Adrenal gland (tissue), 12 donors: Measurements from ENCODE around the gene KCNQ4. TPM values are rescaled to one million over a fixed set of nuclear protein-coding genes. Genes with fewer than 3 reads are reported as not detected.

Experiments used
- DNase-seq, 7 donors: peaks; one replicate each; pipeline ENCODE4 v3.0.0-alpha.2; 2019 to 2020
- H3K27ac ChIP-seq, 5 donors: fragments of 200-600 bp; sonication (generic) in 4 of 5; 1 replicate in 3 of 5; 2 replicates in 2 of 5; pipeline versions ENCODE4 v1.5.1 to v1.8.0; 2016 to 2020; ENCODE audit warnings: mild to moderate bottlenecking in 1 of 5
- H3K27me3 ChIP-seq: fragments of 200-600 bp; 2 replicates; pipeline ENCODE4 v1.8.0; 2021
- H3K36me3 ChIP-seq, 2 donors: fragments of 200-600 bp; replicated peaks in 1 of 2; 1 replicate in 1 of 2; 2 replicates in 1 of 2; pipeline versions ENCODE4 v1.5.1 to v1.8.0; 2018 to 2022
- H3K4me1 ChIP-seq, 2 donors: fragments of 200-600 bp; replicated peaks in 1 of 2; 1 replicate in 1 of 2; 2 replicates in 1 of 2; pipeline versions ENCODE4 v1.5.1 to v1.8.0; 2018 to 2021
- H3K4me3 ChIP-seq, 4 donors: fragments of 200-600 bp; sonication (generic) in 3 of 4; one replicate each; pipeline ENCODE4 v1.5.1; 2016 to 2018
- H3K9me3 ChIP-seq, 3 donors: fragments of 200-600 bp; sonication (generic) in 1 of 3; replicated peaks in 1 of 3; 1 replicate in 2 of 3; 2 replicates in 1 of 3; pipeline versions ENCODE4 v1.5.1 to v1.8.0; 2016 to 2021
- POLR2A ChIP-seq, 2 donors: fragments of 450-650 bp; IDR thresholded peaks; one replicate each; pipeline ENCODE4 v1.6.1; 2017; ENCODE audit warnings: antibody characterized with exemption in 2 of 2, mild to moderate bottlenecking in 2 of 2, moderate library complexity in 1 of 2
- WGBS, 4 donors: extraction: QIAGEN DNeasy Blood & Tissue Kit in 2 of 4; methylation state at CpG; one replicate each; pipeline versions ENCODE4 v1.1.5 to v1.1.7; 2013 to 2017; 5-methylcytosine and 5-hydroxymethylcytosine counted together
- intact Hi-C, 2 donors: fragments of 100-400 bp; cut with DNase I; formaldehyde crosslinking; loops; one replicate each; pipeline versions ENCODE4 v1.14.1 to v1.15.0; 2022 to 2023
- polyA plus RNA-seq, 3 donors: library from polyadenylated mRNA; stranded (reverse); fragments of 200-250 nt in 2 of 3; fragments of 350-450 nt in 1 of 3; fragmentation: Illumina TruSeq in 1 of 3; extraction: RNeasy Lipid Tissue Mini Kit (QIAGEN cat#74804) in 1 of 3; gene quantifications; one replicate each; pipeline ENCODE4 v1.2.3, GENCODE V29; 2013 to 2014
- total RNA-seq, 9 donors: library from RNA; depleted of rRNA in 4 of 9; stranded (reverse); fragments of >200 nt in 4 of 9; fragments of 120-200 nt in 1 of 9; fragmentation: NEBNext Ultra II Directional in 1 of 9; extraction: Animal tissue kit (Norgen Biotek cat#: 25700) in 1 of 9; gene quantifications; one replicate each; pipeline versions ENCODE4 v1.1.0 to v1.2.4, GENCODE V29; 2013 to 2023
- TF ChIP-seq, protein P1 (sequence below), 6 experiments: fragments of 450-650 bp in 4 of 6; fragments of 200-600 bp in 2 of 6; sonication (generic) in 1 of 6; IDR thresholded peaks; 1 replicate in 5 of 6; 2 replicates in 1 of 6; pipeline versions ENCODE4 v1.5.1 to v1.8.0; 2016 to 2021; ENCODE audit warnings: antibody characterized with exemption in 6 of 6, mild to moderate bottlenecking in 2 of 6, moderate library complexity in 1 of 6
- donor health status: healthy with polysubstance abuse.
- donor health status: Bipolar disorder and iron deficiency.
- donor health status: DM: yes; HTN: yes; CAD: no.
- donor health status: DM: no; HTN: no; CAD: no.
- donor health status: DM: no; HTN: no; CAD: no.
- donor health status: DM: yes; HTN: yes; CAD: no.

Gene KCNQ4
- total and polyA plus RNA-seq, 12 donors = 0.06 to 1.0 (median 0.29) TPM; not detected in 2

DNA sequence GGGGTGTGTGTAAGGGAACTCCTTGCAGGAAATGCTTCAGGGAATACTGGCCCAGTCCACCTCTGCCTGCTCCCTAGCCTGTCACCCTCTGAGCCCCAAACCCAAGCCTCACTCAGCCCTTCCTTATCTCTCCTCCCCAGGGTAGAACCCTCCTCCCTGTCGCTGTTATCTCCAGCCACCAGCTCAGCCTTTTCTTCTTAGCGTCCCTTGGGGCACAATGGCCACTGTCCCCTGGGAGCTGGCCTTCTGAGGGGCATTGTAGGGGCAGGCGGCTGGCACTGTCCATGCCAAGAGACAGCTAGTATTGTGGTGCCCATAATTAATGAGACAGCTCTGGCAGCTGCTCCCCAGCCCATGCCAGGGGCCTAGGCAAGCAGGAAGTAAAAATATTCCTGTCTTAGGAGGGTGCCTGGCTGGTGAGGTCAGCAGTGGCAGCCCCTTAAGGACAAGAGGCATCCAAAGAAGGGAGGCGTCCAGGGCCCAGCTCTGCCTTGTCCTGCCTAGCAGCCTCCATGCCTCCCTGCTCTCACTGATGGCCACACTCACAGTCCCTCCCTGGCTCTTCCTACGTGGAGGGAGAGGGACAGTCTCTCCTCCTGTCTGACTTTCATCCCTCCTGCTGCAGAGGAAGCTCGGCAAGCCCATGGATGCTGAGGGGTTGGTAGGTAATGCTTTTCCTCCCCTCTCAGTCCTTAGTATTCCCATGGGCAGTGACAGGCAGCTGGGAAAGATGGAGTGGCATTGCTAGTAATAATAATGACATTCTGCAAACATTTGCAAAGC, 37.5 kb downstream of the KCNQ4 start:
- TF ChIP-seq, protein P1, sequence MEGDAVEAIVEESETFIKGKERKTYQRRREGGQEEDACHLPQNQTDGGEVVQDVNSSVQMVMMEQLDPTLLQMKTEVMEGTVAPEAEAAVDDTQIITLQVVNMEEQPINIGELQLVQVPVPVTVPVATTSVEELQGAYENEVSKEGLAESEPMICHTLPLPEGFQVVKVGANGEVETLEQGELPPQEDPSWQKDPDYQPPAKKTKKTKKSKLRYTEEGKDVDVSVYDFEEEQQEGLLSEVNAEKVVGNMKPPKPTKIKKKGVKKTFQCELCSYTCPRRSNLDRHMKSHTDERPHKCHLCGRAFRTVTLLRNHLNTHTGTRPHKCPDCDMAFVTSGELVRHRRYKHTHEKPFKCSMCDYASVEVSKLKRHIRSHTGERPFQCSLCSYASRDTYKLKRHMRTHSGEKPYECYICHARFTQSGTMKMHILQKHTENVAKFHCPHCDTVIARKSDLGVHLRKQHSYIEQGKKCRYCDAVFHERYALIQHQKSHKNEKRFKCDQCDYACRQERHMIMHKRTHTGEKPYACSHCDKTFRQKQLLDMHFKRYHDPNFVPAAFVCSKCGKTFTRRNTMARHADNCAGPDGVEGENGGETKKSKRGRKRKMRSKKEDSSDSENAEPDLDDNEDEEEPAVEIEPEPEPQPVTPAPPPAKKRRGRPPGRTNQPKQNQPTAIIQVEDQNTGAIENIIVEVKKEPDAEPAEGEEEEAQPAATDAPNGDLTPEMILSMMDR (IDR thresholded peaks at IDR 0.05) = no peak
- no peak for TF ChIP-seq POLR2A (IDR thresholded peaks at IDR 0.05)
- no peaks in the 10 kb centered on the region for H3K27me3 ChIP-seq
- no peaks in the 10 kb centered on the region for H3K9me3 ChIP-seq
- H3K36me3 ChIP-seq = no peaks in the 10 kb centered on the region
- no peak for DNase-seq
- H3K4me1 ChIP-seq = no peaks in the 10 kb centered on the region
- no peak overlapping the region for H3K27ac ChIP-seq
- H3K4me3 ChIP-seq = no peak overlapping the region
- 55 to 67% (median 59%) methylated on average over 3 to 6 of the region's 6 CpGs for WGBS, 4 donors
- intact Hi-C loops = no loop called here

DNA sequence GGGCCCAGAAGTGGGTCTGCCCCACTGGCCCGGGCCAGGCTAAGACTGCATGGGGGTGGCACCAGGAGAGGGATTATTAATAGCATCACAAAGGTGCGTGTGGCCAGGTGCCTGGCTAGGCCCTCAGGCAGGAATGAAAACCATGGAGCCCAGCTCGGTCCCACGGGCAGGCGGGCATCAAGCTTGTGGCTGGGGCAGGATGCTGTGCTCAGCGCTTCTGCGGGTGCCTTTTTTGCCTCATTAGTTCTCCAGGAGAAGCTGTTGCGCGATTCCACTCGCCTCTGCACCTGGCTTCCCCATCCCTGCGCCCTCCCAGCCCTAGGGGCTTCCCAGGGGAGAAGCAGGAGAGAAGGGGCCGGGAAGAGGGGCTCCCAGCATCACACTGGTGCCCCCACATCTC, 39.3 kb downstream of the KCNQ4 start:
- WGBS, 4 donors = 93 to 96% (median 95%) methylated on average over 10 to 12 of the region's 12 CpGs
- Histone ChIP-seq H3K4me3 (no peak overlapping the region), H3K36me3 (no peaks in the 10 kb centered on the region), H3K4me1 (no peaks in the 10 kb centered on the region), H3K27ac (no peak overlapping the region), H3K27me3 (no peaks in the 10 kb centered on the region), H3K9me3 (no peaks in the 10 kb centered on the region)
- intact Hi-C loops = no loop called here
- no peak for DNase-seq
- TF ChIP-seq, protein P1 (IDR thresholded peaks at IDR 0.05) = no peak
- no peak for TF ChIP-seq POLR2A (IDR thresholded peaks at IDR 0.05)

DNA sequence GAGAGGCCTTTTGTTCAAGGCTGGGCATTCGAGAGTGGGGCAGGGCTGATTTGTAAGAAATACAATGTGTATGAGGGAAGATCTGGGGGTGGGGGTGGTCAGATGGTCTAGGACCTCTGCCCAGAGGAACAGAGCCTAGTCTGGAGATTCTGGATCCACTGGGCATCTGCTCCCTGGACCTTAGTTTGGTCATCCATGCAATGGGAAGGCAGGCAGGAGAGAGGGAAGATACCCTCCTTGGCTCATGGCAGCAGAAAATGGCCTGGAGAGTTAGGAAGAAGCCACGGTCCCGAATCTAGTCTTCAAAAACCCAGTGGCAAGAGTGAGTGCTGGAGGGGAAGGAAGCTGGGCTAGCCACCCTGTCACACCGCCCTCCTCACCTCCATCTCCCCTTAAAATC, 39.8 kb downstream of the KCNQ4 start:
- no peaks in the 10 kb centered on the region for H3K4me1 ChIP-seq
- intact Hi-C loops = no loop called here
- no peaks in the 10 kb centered on the region for H3K36me3 ChIP-seq
- H3K27me3 ChIP-seq = no peaks in the 10 kb centered on the region
- H3K4me3 ChIP-seq = no peak overlapping the region
- 89 to 94% (median 91%) methylated on average over 4 of the region's 4 CpGs for WGBS, 4 donors
- no peaks in the 10 kb centered on the region for H3K9me3 ChIP-seq
- TF ChIP-seq POLR2A (IDR thresholded peaks at IDR 0.05) = no peak
- TF ChIP-seq, protein P1 (IDR thresholded peaks at IDR 0.05) = no peak
- no peak overlapping the region for H3K27ac ChIP-seq
- DNase-seq = no peak

DNA sequence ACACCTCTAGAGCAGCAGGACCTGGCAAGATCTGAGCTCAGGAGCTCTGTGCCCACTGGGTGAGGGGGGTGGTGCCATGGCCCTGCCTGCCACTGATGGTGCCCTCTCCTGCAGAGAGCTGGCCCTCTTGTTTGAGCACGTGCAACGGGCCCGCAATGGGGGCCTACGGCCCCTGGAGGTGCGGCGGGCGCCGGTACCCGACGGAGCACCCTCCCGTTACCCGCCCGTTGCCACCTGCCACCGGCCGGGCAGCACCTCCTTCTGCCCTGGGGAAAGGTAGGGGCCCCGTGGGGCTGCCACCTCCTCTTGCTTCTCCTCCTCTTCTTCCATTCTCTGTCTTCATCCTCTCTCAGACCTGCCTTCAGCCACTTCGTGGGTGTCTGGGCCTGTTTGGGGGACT, 40.4 kb downstream of the KCNQ4 start:
- 90 to 94% (median 93%) methylated on average over 8 to 17 of the region's 17 CpGs for WGBS, 4 donors
- DNase-seq = no peak
- no peak overlapping the region for H3K27ac ChIP-seq
- intact Hi-C loops = no loop called here
- H3K27me3 ChIP-seq = no peaks in the 10 kb centered on the region
- TF ChIP-seq POLR2A (IDR thresholded peaks at IDR 0.05) = no peak
- TF ChIP-seq, protein P1 (IDR thresholded peaks at IDR 0.05) = no peak
- no peaks in the 10 kb centered on the region for H3K36me3 ChIP-seq
- H3K9me3 ChIP-seq = no peaks in the 10 kb centered on the region
- no peaks in the 10 kb centered on the region for H3K4me1 ChIP-seq
- H3K4me3 ChIP-seq = no peak overlapping the region
